Activated T-cell treated with anti-CD3 and anti-CD28 coated beads for 24 hours (primary cell): ENCODE data around the gene CYP4F8.
"Not testable (repeated sequence)": the region's sequence is repeated elsewhere in the genome, so short reads cannot be mapped to it uniquely, and the experiment has no call there.

Experiments used
- DNase-seq: peaks from one replicate; pipeline ENCODE4 v3.0.0-alpha.2; 2020; ENCODE audit warnings: low read depth

Gene CYP4F8

GRCh38 chr19:15644816-15645215 is 29.8 kb downstream of the CYP4F8 start:
- DNase-seq, result no peak

- no peak for DNase-seq
Measured at GRCh38 chr19:15649526-15649925, 34.5 kb downstream of the CYP4F8 start.

GRCh38 chr19:15650123-15650522 is 35.1 kb downstream of the CYP4F8 start:
- DNase-seq, result not testable (repeated sequence)

- no peak for DNase-seq
Measured at GRCh38 chr19:15651791-15652190, 36.8 kb downstream of the CYP4F8 start.

GRCh38 chr19:15652559-15653278 is 37.7 kb downstream of the CYP4F8 start:
- no peak for DNase-seq

GRCh38 chr19:15656467-15656866 is 41.4 kb downstream of the CYP4F8 start:
- DNase-seq, result no peak

GRCh38 chr19:15663247-15663646 is 48.2 kb downstream of the CYP4F8 start:
- no peak for DNase-seq

GRCh38 chr19:15666186-15666585 is 51.2 kb downstream of the CYP4F8 start:
- no peak for DNase-seq

- no peak for DNase-seq
Measured at GRCh38 chr19:15666883-15667282, 51.9 kb downstream of the CYP4F8 start.

- DNase-seq, result no peak
Measured at GRCh38 chr19:15669440-15669839, 54.4 kb downstream of the CYP4F8 start.

GRCh38 chr19:15669891-15670290 is 54.9 kb downstream of the CYP4F8 start:
- no peak for DNase-seq

- no peak for DNase-seq
Measured at GRCh38 chr19:15671237-15671821, 56.3 kb downstream of the CYP4F8 start.

- DNase-seq, result no peak
Measured at GRCh38 chr19:15671891-15672579, 57.0 kb downstream of the CYP4F8 start.

GRCh38 chr19:15672580-15673175 is 57.7 kb downstream of the CYP4F8 start, which contains the start of gene CYP4F12:
Gene CYP4F12, plus strand, starts transcription at chr19:15673087. Its CDS starts 443 bp downstream, at chr19:15673530.
- DNase-seq, result no peak

GRCh38 chr19:15673176-15673654 is 58.2 kb downstream of the CYP4F8 start:
- DNase-seq, result no peak

GRCh38 chr19:15675560-15675959 is 60.5 kb downstream of the CYP4F8 start:
- no peak for DNase-seq

- DNase-seq, result no peak
Measured at GRCh38 chr19:15679089-15679488, 64.1 kb downstream of the CYP4F8 start.

- not testable (repeated sequence) for DNase-seq
Measured at GRCh38 chr19:15679865-15680264, 64.8 kb downstream of the CYP4F8 start.
